ENCODE data around the gene PIP4K2C. TPM values are rescaled to one million over a fixed set of nuclear protein-coding genes. Genes with fewer than 3 reads are reported as not detected.
"Not testable (repeated sequence)": the region's sequence is repeated elsewhere in the genome, so short reads cannot be mapped to it uniquely, and the experiment has no call there.

Gene PIP4K2C
- total RNA-seq, 2 donors from 2014 or later, result 37.4 to 51.1 TPM

DNA sequence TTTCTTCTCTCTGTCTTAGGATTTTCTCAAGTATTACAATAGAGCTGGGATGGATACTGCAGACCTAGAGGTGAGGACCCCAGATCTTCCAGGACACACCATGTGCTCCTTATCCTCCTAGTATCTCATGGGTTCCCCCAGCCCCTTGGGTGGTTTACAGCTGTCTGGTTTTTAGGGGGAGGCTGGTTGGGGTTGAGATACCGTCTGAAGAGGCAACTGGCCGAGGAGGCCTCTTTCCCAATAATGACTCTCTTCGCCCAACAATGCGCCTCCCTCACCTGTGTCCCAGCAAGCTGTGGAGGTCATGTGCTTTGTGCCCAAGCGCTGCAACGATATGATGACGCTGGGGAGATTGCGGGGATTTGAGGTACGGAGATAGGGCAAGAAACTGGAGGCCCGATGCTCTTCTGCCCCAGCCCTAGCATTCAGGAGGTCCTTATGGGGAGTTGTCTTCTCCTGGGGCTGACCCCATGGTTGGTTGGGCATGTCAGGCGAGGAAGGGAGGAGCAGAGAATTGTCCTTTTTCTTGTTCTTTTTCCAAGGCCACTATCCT, 24.0 kb downstream of the PIP4K2C start:
- Histone ChIP-seq H3K27me3 (replicated peaks; ENCODE audit: insufficient read depth) (no peaks in the 10 kb centered on the region), H3K27ac (no peak overlapping the region), H3K9me3 (no peaks in the 10 kb centered on the region), H3K4me1 (replicated peaks) (no peaks in the 10 kb centered on the region), H3K4me3 (no peak overlapping the region), H3K36me3 (peaks cover 0 to 6% of the 10 kb centered on the region in 2 donors)
- no peak for DNase-seq (ENCODE audit: low spot score)
- intact Hi-C loops (cut with DNase I), result no loop called here
- 81% methylated on average over 11 of the region's 11 CpGs for WGBS
- TF ChIP-seq POLR2AphosphoS5 (IDR thresholded peaks at IDR 0.05) (no peak), POLR2A (IDR thresholded peaks at IDR 0.05) (no peak)
- TF ChIP-seq, protein P1, sequence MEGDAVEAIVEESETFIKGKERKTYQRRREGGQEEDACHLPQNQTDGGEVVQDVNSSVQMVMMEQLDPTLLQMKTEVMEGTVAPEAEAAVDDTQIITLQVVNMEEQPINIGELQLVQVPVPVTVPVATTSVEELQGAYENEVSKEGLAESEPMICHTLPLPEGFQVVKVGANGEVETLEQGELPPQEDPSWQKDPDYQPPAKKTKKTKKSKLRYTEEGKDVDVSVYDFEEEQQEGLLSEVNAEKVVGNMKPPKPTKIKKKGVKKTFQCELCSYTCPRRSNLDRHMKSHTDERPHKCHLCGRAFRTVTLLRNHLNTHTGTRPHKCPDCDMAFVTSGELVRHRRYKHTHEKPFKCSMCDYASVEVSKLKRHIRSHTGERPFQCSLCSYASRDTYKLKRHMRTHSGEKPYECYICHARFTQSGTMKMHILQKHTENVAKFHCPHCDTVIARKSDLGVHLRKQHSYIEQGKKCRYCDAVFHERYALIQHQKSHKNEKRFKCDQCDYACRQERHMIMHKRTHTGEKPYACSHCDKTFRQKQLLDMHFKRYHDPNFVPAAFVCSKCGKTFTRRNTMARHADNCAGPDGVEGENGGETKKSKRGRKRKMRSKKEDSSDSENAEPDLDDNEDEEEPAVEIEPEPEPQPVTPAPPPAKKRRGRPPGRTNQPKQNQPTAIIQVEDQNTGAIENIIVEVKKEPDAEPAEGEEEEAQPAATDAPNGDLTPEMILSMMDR (IDR thresholded peaks at IDR 0.05), result no peak

- no peak overlapping the region for H3K4me3 ChIP-seq
- DNase-seq (ENCODE audit: low spot score), result no peak
- H3K4me1 ChIP-seq (replicated peaks), result no peaks in the 10 kb centered on the region
- 86% methylated on average over 5 of the region's 5 CpGs for WGBS
- no peak overlapping the region for H3K27ac ChIP-seq
- no peak for TF ChIP-seq POLR2A (IDR thresholded peaks at IDR 0.05)
- no peak for TF ChIP-seq POLR2AphosphoS5 (IDR thresholded peaks at IDR 0.05)
- TF ChIP-seq, protein P1 (IDR thresholded peaks at IDR 0.05), result no peak
- H3K27me3 ChIP-seq (replicated peaks; ENCODE audit: insufficient read depth), result no peaks in the 10 kb centered on the region
- peaks cover 0 to 6% of the 10 kb centered on the region in 2 donors for H3K36me3 ChIP-seq
- no peaks in the 10 kb centered on the region for H3K9me3 ChIP-seq
- intact Hi-C loops (cut with DNase I), result no loop called here
These were observed 24.6 kb downstream of the PIP4K2C start for GRCh38 chr12:57615637-57616036.

DNA sequence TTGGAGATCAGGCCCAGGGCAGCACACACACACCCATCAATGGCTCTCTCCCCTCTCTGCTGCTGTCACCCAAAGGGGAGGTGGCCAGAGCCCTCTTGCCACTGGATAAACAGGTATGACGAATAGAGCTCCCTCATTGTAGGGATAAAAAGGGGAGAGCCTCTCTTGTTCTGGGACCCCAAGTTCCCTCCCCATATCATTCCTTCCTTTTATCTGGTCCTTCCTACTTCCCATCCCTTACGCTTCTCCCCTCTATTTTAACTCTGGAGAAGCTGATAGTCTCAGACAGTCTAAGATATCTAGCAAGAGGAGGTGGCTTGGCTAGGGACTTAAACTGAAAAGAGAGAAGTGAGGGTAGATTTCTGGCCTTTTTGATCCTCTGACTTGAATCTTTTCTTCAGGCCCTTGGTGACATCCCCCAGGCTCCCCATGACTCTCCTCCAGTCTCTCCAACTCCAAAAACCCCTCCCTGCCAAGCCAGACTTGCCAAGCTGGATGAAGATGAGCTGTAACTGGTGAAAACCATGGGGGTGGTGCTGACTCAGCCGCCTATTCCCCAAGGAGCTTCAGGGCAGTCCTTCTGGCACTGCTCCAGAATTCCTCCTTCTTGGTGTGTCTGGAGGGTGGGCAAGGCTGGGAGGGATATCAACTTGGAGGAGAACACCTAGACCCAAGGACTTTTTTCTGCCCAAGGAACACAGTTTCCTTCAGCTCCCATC, 25.6 kb downstream of the PIP4K2C start:
- intact Hi-C loops (cut with DNase I), result no loop called here
- Histone ChIP-seq H3K9me3 (no peaks in the 10 kb centered on the region), H3K27me3 (replicated peaks; ENCODE audit: insufficient read depth) (no peaks in the 10 kb centered on the region), H3K4me1 (replicated peaks) (peaks cover 7% of the 10 kb centered on the region), H3K36me3 (peaks cover 0 to 6% of the 10 kb centered on the region in 2 donors), H3K4me3 (no peak overlapping the region), H3K27ac (no peak overlapping the region)
- TF ChIP-seq POLR2AphosphoS5 (IDR thresholded peaks at IDR 0.05) (no peak), POLR2A (IDR thresholded peaks at IDR 0.05) (no peak)
- TF ChIP-seq, protein P1 (IDR thresholded peaks at IDR 0.05), result no peak
- no peak for DNase-seq (ENCODE audit: low spot score)
- WGBS, result 74% methylated on average over 3 of the region's 3 CpGs

DNA sequence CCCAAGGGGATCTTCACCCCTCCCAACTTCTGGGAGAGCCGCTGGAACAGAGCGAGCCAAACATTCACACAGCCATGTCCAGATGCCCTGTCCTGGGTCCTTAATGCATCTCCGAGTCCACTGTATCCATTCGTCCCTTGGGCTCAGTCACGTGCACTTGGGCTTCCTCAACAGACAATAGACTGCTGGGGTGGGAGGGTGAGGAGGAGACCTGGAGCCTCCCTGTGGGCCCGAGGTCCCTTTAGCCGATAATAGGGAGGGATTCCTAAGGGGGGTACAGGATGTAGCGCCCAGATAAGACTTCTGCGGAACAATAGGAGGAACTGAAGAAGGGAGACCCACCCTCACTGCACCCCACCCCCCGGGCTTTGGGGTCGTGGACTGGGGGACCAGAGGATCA, 26.9 kb downstream of the PIP4K2C start:
- H3K36me3 ChIP-seq, result peaks cover 0 to 6% of the 10 kb centered on the region in 2 donors
- H3K27ac ChIP-seq, result no peak overlapping the region
- no peak overlapping the region for H3K4me3 ChIP-seq
- H3K27me3 ChIP-seq (replicated peaks; ENCODE audit: insufficient read depth), result no peaks in the 10 kb centered on the region
- no peaks in the 10 kb centered on the region for H3K9me3 ChIP-seq
- peaks cover 8% of the 10 kb centered on the region for H3K4me1 ChIP-seq (replicated peaks)
- no peak for DNase-seq (ENCODE audit: low spot score)
- intact Hi-C loops (cut with DNase I), result no loop called here
- 63% methylated on average over 11 of the region's 11 CpGs for WGBS
- no peak for TF ChIP-seq POLR2AphosphoS5 (IDR thresholded peaks at IDR 0.05)
- no peak for TF ChIP-seq POLR2A (IDR thresholded peaks at IDR 0.05)
- TF ChIP-seq, protein P1 (IDR thresholded peaks at IDR 0.05), result no peak

- H3K4me3 ChIP-seq; intact Hi-C loops (cut with DNase I); H3K4me1 ChIP-seq (replicated peaks); H3K36me3 ChIP-seq; H3K9me3 ChIP-seq; H3K27ac ChIP-seq; DNase-seq (ENCODE audit: low spot score); H3K27me3 ChIP-seq (replicated peaks; ENCODE audit: insufficient read depth): not testable (repeated sequence)
- WGBS, result 96% methylated on average over 6 of the region's 6 CpGs
These were observed 27.4 kb downstream of the PIP4K2C start for GRCh38 chr12:57618431-57618830.

All from prostate gland (tissue), 2 donors.